H1 (cell line): Measurements from ENCODE around the gene RAD50.

Experiments used
- CTCF ChIP-seq, 3 experiments: IDR thresholded peaks; 1 replicate in 2 of 3; 2 replicates in 1 of 3; pipeline versions ENCODE4 v1.5.1 to v1.6.1; 2011; ENCODE audit warnings: low read length in 3 of 3, mild to moderate bottlenecking in 3 of 3, inconsistent platforms in 2 of 3, low read depth in 1 of 3, moderate library complexity in 1 of 3; ENCODE audit not compliant: insufficient read depth in 1 of 3; ENCODE audit errors: control extremely low read depth in 1 of 3
- EZH2 ChIP-seq: fragments of 200-600 bp; sonication (generic); IDR thresholded peaks from 2 replicates; pipeline ENCODE4 v1.7.1; 2012; ENCODE audit warnings: low read depth, mild to moderate bottlenecking, moderate library complexity, low read length, inconsistent platforms; ENCODE audit not compliant: severe bottlenecking
- JUN ChIP-seq: IDR thresholded peaks from 2 replicates; pipeline ENCODE4 v1.6.1; 2011; ENCODE audit warnings: low read depth, mild to moderate bottlenecking, improper control_type of control experiment, low read length
- JUND ChIP-seq: IDR thresholded peaks from 2 replicates; pipeline ENCODE4 v1.6.1; 2011; ENCODE audit warnings: mild to moderate bottlenecking, improper control_type of control experiment, low read length
- MAX ChIP-seq: IDR thresholded peaks from 2 replicates; pipeline ENCODE4 v1.6.1; 2012; ENCODE audit warnings: inconsistent platforms
- POLR2A ChIP-seq, 2 experiments: IDR thresholded peaks; 1 replicate in 1 of 2; 2 replicates in 1 of 2; pipeline ENCODE4 v1.6.1; 2011; ENCODE audit warnings: low read depth in 2 of 2, low read length in 2 of 2, mild to moderate bottlenecking in 2 of 2; ENCODE audit errors: control extremely low read depth in 1 of 2
- POLR2AphosphoS5 ChIP-seq: IDR thresholded peaks from 2 replicates; pipeline ENCODE4 v1.6.1; 2011; ENCODE audit warnings: low read depth, low read length
- ZNF274 ChIP-seq: IDR thresholded peaks from 2 replicates; pipeline ENCODE4 v1.7.0; 2012; ENCODE audit warnings: low read length, borderline replicate concordance; ENCODE audit errors: extremely low read depth

GRCh38 chr5:132622608-132623007 lies 65.8 kb downstream of the RAD50 start:
- TF ChIP-seq JUND (no peak), EZH2 (no peak), JUN (no peak), CTCF (IDR thresholded peaks at IDR 0.05; ENCODE audit: control extremely low read depth in 1 of 3, insufficient read depth in 1 of 3, low read depth in 1 of 3, low read length in 3 of 3) (no peak), MAX (no peak), POLR2A (IDR thresholded peaks at IDR 0.05; ENCODE audit: control extremely low read depth in 1 of 2, low read depth in 2 of 2, low read length in 2 of 2) (no peak), POLR2AphosphoS5 (no peak), ZNF274 (no peak)
